ENCODE measurements around the gene EYA2.

The EYA2 gene

GRCh38 chr20:47041396-47041899 lies 146.8 kb downstream of the EYA2 start:
- Histone ChIP-seq H3K79me2 (ENCODE audit: insufficient read depth, low read length) (no peaks in the 10 kb centered on the region), H3K4me1 (ENCODE audit: insufficient read depth, low read length, poor library complexity, severe bottlenecking) (no peaks in the 10 kb centered on the region), H3K9me3 (ENCODE audit: insufficient read depth, low read depth, low read length) (no peaks in the 10 kb centered on the region), H3K9me2 (replicated peaks; ENCODE audit: low read depth, low read length) (no peaks in the 10 kb centered on the region), H3K4me2 (ENCODE audit: low read depth, low read length, poor library complexity, severe bottlenecking) (no peak overlapping the region), H2AFZ (ENCODE audit: low read length) (no peak overlapping the region), H3K36me3 (ENCODE audit: insufficient read depth, low read length) (no peaks in the 10 kb centered on the region), H3K4me3 (ENCODE audit: low read length, poor library complexity, severe bottlenecking) (no peak overlapping the region), H3K27me3 (ENCODE audit: insufficient read depth, low read length, poor library complexity, severe bottlenecking) (no peaks in the 10 kb centered on the region), H4K20me1 (ENCODE audit: insufficient read depth, low read length, poor library complexity, severe bottlenecking) (no peaks in the 10 kb centered on the region), H3F3A (ENCODE audit: low read depth) (no peaks in the 10 kb centered on the region), H3K9ac (ENCODE audit: low read depth, low read length, poor library complexity, severe bottlenecking) (no peak overlapping the region)
- no peak for TF ChIP-seq EZH2phosphoT487 (IDR thresholded peaks at IDR 0.05; ENCODE audit: borderline replicate concordance)
- TF ChIP-seq CTCF (conservative IDR thresholded peaks at IDR 0.05; ENCODE audit: low read length) = no peak

GRCh38 chr20:47042464-47042863 lies 147.8 kb downstream of the EYA2 start:
- Histone ChIP-seq H3K9me2 (replicated peaks; ENCODE audit: low read depth, low read length) (no peaks in the 10 kb centered on the region), H2AFZ (ENCODE audit: low read length) (no peak overlapping the region), H3K4me1 (ENCODE audit: insufficient read depth, low read length, poor library complexity, severe bottlenecking) (no peaks in the 10 kb centered on the region)

GRCh38 chr20:47043086-47043485 lies 148.4 kb downstream of the EYA2 start:
- Histone ChIP-seq H3K4me3 (ENCODE audit: low read length, poor library complexity, severe bottlenecking) (no peak overlapping the region), H3K36me3 (ENCODE audit: insufficient read depth, low read length) (no peaks in the 10 kb centered on the region), H3K27me3 (ENCODE audit: insufficient read depth, low read length, poor library complexity, severe bottlenecking) (no peaks in the 10 kb centered on the region), H3K9me2 (replicated peaks; ENCODE audit: low read depth, low read length) (no peaks in the 10 kb centered on the region), H3K9ac (ENCODE audit: low read depth, low read length, poor library complexity, severe bottlenecking) (no peak overlapping the region), H3K4me2 (ENCODE audit: low read depth, low read length, poor library complexity, severe bottlenecking) (no peak overlapping the region), H3K4me1 (ENCODE audit: insufficient read depth, low read length, poor library complexity, severe bottlenecking) (no peaks in the 10 kb centered on the region), H2AFZ (ENCODE audit: low read length) (no peak overlapping the region), H3F3A (ENCODE audit: low read depth) (no peaks in the 10 kb centered on the region), H3K9me3 (ENCODE audit: insufficient read depth, low read depth, low read length) (no peaks in the 10 kb centered on the region), H4K20me1 (ENCODE audit: insufficient read depth, low read length, poor library complexity, severe bottlenecking) (no peaks in the 10 kb centered on the region), H3K79me2 (ENCODE audit: insufficient read depth, low read length) (no peaks in the 10 kb centered on the region)
- no peak for TF ChIP-seq EZH2phosphoT487 (IDR thresholded peaks at IDR 0.05; ENCODE audit: borderline replicate concordance)
- no peak for TF ChIP-seq CTCF (conservative IDR thresholded peaks at IDR 0.05; ENCODE audit: low read length)

More at GRCh38 chr20:47042464-47042863, 147.8 kb downstream of the EYA2 start:
- no peak for TF ChIP-seq EZH2phosphoT487 (IDR thresholded peaks at IDR 0.05; ENCODE audit: borderline replicate concordance)
- TF ChIP-seq CTCF (conservative IDR thresholded peaks at IDR 0.05; ENCODE audit: low read length) = no peak
- no peaks in the 10 kb centered on the region for H3F3A ChIP-seq (ENCODE audit: low read depth)
- no peak overlapping the region for H3K9ac ChIP-seq (ENCODE audit: low read depth, low read length, poor library complexity, severe bottlenecking)
- no peaks in the 10 kb centered on the region for H3K9me3 ChIP-seq (ENCODE audit: insufficient read depth, low read depth, low read length)
- H3K4me3 ChIP-seq (ENCODE audit: low read length, poor library complexity, severe bottlenecking) = no peak overlapping the region
- no peaks in the 10 kb centered on the region for H3K36me3 ChIP-seq (ENCODE audit: insufficient read depth, low read length)
- no peaks in the 10 kb centered on the region for H3K79me2 ChIP-seq (ENCODE audit: insufficient read depth, low read length)
- H3K27me3 ChIP-seq (ENCODE audit: insufficient read depth, low read length, poor library complexity, severe bottlenecking) = no peaks in the 10 kb centered on the region
- H4K20me1 ChIP-seq (ENCODE audit: insufficient read depth, low read length, poor library complexity, severe bottlenecking) = no peaks in the 10 kb centered on the region
- no peak overlapping the region for H3K4me2 ChIP-seq (ENCODE audit: low read depth, low read length, poor library complexity, severe bottlenecking)

Measured in Loucy (cell line).